ENCODE data around the gene TFAM.

TFAM gene

DNA sequence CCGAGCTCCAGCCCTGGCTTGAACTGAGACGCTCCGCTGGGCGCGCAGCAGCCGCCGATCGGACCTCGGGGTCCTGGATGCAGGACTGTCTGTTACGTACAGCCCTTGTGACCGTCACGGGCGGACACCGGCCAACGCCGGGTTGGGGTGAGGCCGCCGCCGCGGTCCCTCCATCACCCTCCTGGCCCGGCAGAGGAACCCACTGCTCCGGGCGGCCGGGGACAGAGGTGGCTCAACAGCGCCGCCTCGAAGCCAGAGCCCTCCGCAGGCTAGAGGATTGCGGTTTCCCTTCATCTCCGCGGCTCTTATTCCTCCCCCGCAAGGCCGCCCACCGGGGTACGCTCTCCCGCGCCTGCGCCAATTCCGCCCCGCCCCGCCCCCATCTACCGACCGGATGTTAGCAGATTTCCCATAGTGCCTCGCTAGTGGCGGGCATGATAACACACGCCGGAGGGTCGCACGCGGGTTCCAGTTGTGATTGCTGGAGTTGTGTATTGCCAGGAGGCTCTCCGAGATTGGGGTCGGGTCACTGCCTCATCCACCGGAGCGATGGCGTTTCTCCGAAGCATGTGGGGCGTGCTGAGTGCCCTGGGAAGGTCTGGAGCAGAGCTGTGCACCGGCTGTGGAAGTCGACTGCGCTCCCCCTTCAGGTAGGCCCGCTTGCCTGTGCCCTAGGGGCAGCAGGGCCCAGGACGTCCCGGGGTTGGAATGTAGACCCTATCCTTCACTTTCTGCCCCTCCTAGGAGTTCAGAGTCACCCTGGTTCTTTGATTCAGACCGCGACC lies at the start of gene TFAM:
TFAM (plus strand) TSS at position 412 of the 785 bp plus-strand sequence; CDS start at position 550, 138 bp downstream.
- peak; percentile 97 for DNase-seq

DNA sequence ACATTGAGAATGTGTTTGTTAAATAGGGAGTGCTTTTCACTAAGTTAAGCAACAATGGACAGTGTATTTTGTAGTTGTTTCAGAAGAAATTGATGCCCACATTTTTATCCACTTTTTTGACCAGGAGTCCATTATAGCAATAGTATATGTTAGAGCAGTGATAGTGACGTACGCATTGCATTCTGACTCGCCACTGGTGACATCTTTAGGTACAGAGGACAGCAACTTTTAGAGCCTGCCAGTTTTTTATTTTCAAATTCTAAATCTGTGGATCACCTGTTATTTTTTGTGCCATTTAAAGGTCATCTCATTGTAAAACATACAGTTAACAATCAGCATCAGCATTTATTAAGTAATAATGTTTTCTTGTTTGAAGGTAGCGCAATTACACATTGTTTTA lies 49.0 kb upstream of the TFAM start:
- no peak for DNase-seq

DNA sequence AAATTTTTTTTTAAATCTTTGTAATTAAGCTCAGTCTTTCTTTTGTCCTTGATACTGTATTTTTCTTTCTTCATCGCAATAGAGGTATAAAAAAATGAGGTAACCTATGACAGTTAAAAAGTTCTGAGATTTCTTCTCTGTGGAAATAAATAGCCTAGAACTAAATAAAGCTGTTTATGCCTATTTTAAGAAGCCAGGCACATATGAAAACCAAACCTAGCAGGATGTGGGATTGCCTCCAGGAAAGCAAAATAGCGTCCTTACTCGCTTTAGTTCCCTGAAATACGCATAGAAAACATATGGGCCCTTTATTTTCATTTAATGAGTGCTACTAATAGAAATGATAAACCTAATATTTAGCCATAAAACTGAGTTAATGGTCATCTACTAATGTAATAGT lies 43.8 kb upstream of the TFAM start:
- no peak for DNase-seq

DNA sequence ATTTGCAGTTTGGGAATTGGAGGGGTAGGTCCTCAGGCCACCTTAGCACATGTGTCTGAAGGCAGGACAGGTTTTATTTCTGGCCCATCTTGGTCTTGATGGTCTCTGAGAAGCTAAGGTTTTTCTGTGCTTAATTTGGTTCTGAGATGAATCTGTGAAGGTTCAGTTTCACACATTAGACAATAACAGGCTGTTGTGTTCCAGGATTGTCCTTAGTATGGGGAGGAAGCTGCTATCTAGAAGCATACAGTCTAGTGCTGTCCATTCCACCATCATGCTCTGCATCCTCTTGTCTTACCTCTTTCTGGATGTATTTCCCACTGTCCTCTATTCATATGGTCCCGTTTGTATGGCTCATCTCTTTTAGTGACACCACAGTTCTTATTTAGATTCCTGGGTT lies 43.3 kb upstream of the TFAM start:
- no peak for DNase-seq

DNA sequence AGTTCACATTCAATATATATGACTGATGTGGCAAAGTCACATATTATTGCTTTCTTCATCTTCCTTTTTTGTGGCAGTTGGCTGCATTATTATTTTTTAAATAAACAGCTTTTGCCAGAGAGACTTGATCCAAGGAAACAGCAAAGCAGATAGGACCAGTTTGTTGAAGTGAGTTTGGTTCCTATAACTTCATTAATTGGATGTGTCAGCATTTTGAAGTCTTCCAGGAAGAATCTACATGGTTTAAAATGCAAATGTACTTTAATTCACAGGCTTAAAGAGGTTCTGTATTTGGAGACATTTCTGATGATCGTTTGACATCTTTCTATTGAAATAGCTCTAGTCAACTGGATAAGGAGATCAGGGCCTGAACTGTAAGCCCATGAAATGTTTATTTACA lies 37.2 kb upstream of the TFAM start:
- DNase-seq, result no peak

DNA sequence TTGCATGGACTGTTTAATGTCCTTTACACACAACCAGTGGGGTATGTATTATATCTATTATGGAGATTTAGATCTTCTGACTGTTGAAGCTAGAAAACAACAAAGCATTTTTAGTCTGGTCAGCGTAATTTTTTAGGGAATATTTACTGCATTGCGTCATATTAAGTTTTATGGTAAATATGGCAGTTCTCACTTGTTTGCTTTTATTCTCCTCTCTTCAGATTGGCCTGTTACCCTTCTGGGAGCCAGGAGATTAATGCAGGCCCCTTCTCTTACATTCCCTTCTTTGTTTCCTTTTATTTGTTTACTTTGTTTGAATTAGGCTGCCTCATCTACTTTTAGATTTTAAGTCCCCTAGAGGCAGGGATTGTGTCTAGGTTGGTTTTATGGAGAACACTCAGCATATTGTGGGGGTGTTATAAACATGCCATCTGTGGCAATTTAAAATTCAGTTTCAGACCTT lies 36.6 kb upstream of the TFAM start:
- DNase-seq, result no peak

DNA sequence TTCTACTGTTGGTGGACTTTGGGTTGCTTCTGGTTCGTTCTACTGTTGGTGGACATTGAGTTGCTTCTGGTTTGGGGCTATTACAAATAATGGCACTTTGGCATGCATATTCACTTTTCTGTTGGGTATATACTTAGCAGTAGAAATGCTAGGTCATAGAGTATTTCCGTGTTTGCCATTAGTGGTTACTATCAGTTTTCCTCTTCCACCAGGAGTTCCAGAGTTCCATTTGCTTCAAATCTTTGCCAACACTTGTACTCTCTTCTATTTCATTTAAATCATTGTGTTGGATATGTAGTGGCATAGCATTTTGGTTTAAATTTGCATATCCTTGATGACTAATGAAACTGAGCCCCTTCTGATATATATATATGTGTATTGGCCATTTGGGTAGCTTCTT lies 35.2 kb upstream of the TFAM start:
- no peak for DNase-seq

DNA sequence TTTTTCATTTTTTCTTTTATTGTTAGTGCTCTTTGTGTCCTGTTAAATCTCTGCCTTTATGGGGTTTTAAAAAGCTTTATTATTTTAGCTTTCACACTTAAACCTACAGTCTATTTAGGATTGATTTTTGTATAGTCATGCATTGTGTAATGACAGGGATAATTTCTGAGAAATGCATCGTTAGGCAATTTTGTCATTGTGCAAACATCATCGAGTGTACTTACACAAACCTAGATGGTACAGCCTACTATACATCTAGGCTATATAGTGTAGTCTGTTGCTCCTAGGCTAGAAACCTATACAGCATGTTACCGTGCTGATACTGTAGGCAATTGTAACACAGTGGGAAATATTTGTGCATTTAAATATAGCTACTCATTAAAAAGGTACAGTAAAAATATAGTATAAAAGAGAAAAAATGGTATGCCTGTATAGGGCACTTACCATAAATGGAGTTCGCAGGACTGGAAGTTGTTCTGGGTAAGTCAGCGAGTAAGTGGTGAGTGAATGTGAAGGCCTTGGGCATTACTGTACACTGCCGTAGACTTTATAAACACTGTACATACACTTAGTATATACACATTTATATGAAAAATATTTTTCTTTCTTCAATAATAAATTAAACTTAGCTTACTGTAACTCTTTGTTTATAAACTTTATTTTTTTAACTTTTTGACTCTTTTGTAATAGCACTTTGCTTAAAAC lies 34.4 kb upstream of the TFAM start:
- no peak for DNase-seq

DNA sequence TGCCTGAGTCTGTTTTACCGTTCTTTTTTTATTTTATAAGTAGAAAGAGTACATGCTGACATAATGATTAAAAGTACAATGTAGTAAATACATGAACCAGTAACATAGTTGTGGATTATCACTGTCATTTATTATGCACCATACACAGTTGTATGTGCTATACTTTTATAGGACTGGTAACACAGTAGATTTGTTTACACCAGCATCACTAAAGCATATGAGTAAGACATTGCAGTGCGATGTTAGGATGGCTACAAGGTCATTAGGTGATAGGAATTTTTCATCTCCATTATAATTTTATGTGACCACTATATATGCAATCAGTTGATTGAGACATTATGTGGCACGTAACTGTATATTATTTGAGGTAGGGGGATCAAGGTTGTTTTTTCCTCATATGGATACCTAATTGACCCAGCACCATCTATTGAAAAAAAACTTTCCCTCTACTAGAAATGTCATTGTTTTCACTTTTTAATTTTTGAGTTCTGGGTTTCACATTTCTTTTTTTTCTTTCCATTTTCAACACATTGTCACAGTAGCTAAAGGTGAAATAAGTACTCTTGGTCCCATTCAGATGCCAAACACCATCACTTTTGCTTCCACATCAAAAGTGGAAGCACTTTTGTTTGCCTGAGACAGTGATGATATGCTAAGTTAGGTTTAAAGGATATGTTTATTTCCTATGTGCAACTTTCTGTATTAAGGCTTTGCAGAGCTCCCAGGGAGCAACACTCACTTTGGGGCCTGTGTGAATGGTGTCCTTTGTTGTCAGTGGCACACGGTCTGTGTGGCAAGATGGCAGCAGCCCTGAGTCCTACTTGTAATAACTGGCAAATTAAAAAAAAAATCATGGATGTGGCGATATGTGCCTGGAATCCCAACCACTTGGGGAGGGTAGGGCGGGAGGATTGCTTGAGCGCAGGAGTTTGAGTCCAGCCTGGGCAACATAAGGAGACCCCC lies 33.3 kb upstream of the TFAM start:
- no peak for DNase-seq

DNA sequence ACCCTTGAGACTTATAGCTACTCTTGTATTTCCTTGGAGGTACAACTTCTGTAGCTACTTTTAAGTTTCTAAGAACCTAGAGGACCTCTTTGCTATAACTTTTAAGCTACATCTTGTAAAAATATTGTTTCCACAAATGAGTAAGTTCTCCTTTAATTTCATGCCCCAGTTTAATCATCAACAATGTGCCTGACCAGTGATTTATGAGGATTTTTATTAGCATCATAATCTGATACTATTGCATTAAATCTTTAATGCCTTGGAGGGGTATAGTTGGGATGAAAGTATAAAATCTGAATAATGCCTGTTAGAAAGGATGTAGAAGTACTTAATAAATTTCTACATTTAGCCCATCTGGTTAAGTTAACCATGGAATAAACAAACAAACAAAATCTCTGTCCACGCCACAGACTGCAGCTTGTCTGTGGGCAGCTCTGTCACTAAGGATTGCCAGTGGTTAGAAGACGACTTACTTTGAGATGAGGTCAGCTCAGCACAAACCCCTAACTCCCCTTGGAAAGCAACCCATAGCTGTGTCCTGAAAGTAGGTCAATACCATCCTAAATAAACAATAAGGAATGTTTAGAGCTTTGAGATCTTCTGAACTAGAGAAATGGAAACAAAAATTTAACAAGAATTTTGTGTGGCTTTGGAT lies 32.1 kb upstream of the TFAM start:
- no peak for DNase-seq

DNA sequence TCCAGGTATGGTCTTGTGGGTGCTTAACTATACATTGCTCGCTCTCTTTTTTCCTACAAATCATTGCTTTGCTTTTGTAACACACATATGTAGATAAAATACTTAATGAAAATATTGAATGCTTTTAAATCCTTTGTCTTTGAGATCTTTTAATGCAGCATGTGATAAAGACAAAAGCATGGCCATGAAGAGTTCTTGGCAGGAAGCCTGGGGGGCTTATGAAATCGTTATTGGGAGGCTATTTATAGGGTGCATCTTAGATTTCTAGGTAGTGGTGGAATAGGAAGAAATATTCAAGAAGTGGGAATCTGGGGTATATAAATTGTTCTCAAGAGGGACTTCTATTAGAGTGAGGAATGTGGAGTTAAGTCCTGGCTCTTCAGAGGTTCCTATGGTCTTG lies 28.5 kb upstream of the TFAM start:
- no peak for DNase-seq

DNA sequence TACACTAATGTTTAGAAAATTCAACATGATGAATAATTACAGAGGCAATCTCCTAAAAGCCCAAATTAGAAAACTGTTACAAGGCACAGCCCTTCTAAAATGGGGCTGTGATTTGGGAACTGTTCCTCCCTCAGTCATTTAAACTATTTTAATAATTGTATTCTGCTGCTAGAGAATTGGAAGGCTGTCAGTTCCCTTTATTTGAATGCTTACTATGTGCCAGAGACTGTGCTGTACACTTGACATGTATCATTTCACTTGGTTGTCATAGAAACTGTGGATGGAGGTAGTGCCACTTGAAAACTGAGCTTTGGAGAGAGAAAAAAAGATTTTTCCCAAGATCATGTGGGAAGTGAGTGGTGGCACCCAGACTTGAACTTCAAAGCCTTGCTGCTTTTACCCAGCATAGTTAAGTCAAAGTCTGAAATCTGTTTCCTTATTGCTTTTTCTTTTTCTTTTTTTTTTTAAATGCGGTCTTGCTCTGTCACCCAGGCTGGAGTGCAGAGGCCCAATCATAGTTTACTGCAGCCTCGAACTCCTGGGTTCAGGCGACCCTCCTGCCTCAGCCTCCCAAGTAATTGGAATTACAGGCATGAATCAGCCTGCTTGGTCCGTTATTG lies 26.8 kb upstream of the TFAM start:
- no peak for DNase-seq

DNA sequence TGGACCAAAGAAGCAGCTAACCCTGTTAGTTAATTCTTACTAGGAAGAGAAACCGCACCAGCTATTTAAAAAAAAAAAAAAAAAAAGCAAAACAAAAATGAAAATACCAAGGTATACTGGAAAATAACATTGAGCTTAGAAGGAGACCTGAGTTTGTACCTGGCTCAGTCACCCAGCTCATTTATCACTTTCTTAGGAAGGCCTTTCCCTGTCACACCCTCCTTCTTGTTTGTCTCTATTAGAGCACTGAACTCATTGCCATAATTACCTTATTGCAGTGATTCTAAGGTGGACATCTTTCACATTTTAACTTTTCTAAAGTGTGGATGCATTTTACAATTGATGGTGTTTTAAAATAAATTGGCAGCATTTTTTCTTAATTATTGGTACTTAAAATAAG lies 26.3 kb upstream of the TFAM start:
- no peak for DNase-seq

DNA sequence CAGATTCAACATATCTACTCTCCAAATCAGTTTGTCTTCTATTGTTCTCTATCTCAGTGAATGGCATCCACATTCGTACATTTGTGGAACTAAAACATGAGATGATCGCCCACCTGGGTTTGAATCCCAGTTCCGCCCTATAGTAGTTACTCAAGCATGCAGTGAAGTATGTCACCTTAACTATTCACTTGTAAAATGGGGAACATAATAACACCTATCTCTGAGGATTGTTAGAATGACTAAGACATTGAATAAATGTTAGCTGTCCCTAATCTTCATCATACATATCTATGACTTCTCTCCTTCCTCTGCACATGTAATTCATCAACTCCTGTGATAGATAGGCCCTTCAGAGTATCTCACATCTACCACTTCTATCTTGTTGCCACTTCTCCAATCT lies 25.7 kb upstream of the TFAM start:
- DNase-seq, result no peak

DNA sequence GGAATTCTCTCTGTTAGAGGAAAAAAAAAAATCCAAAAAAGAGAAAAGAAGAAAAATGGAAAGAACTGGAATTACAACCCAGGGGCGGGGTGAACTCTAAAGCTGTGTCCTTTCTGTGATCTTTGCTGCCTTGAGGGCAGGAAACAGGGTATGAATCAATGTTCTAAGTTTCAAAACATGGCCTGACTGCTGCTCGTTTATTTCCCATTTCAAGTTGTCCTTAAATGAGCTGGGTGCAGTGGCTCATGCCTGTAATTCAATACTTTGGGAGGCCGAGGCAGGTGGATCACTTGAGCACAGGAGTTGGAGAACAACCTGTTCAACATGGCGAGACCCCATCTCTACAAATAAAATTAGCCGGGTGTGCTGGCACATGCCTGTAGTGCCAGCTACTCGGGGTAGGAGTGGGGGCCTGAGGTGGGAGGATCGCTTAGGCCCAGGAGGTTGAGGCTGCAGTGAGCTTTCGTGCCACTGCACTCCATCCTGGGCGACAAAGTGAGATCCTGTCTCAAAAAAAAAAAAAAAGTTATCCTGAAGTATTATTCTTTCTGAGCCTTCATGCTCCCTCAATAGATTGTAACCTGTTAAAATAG lies 24.7 kb upstream of the TFAM start:
- no peak for DNase-seq

DNA sequence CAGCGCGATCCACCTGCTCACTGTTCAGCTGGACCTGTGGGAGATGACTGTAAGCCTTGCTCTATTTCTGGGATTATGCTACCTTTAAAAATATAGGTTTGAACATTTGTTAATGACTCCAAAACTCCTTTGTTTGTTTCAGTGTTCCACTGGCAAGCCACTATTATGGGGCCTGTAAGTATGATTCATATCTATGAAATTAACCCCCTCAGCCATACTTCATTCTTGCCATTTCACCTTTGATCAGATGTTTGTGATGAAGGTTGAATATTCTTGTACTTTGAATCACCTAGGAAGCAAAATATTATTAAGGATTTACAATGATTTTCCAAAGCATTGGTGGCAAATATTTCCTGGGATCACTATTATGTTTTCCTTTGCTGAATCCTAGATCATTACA lies 23.9 kb upstream of the TFAM start:
- DNase-seq, result no peak

DNA sequence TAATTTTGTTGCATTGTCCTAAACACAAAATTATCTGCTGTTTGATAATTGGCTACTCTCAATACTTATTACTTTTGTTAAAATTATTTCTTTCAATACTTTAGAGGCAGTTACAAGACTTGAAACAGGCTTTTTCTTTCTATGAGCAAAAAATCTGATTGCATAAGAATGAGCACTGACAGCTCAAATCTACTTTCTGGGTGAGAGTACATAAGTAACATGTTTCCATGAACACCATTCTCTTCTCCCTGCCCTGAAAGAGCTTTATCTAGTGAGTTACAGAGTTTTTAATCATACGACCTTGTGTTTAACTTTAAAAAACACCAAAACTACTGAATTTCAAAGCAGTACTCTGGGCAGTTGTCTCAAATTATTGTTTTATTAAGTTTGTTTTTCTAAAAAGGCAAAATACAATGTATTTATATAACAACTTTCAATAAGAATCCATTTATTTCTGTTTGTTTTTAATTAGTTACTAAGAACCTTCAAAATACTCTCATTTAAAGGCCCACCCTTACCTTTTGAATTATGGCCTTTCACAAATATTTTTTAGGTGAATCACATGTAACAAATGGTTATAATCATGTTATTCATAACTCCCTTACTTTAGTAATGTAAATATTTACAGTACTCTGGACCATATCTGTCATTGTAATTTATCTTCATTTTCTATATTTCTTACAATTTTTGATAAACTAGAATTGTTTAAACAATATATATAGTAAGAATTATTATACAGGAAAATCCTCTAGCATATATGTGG lies 23.0 kb upstream of the TFAM start:
- no peak for DNase-seq

DNA sequence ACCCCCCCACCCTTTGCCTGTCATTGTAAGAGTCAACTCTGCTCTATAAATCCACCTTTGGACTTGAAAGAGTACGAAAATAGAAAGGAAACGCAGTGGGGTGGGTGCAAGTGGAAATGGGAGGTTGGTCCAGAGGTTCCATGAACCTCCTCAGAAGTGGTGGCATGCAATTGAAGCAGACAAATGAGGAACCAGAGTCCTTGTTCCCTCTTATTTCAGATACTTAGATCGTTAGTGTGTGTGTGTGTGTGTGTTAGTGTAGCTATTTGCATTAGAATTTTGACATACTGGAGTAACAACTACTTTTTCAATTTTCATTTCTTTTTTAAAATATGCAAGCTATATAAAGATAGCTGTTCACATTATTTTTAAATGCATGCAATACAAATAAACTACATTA lies 18.1 kb upstream of the TFAM start:
- no peak for DNase-seq

DNA sequence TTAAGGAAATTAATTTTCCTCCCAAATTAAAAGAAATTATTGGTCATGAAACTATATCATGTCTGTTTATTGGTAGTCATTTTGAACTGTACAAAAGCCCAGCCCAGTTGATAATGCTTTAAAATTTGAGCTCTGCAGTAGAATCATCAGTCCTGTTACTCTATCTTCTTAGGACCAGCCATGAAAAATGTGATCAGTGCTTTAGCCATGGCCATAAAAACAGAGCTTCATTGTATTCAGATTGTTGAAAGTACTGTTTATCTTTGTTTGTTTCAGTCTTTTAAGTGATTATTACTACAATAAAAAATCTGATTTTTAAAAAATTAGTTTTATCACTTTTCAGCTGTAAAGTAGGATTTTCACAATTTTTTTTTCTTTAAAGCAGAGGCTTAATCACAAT lies 13.7 kb upstream of the TFAM start:
- DNase-seq, result no peak

DNA sequence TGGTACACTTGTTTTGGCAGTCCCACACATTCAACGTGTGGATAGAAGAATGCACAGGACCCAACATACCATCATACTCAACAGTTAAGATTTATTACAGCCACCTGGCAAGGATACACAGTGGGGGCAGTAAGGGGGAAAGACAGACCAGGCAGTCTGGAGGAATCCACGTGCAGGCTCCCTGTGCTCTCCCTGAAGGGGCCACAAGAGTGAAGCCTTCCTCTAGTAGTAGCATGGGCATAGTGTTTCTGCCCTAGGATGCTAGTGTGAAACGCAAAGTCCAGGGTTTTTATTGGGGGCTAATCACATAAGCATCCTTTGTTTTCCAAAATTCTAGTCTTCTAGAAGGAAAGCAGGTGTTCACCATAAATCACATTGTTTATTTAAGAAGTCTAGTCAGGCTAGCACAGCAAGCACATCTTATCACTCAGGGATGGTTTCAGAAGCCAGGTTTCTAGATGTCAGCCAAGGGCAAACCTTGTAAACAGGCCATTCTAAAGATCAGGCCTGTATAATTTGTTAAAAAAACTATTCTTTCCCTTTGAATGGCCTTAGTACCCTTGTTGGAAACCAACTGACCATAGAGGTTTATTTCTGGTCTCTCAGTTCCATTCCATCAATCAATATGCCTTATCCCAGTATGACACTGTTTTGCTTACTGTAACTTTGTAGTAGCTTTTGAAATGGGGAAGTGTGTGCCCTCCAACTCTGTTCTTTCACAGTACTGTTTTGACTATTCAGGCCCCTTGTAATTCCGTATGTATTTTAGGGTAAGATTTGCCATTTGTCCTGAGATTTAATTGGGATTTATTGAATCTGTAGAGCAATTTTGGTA lies 12.4 kb upstream of the TFAM start:
- DNase-seq, result no peak
